GM20000 (cell line): ENCODE results near the gene KIF12.

ENCODE experiments used
- DNase-seq: peaks from one replicate; pipeline ENCODE4 v3.0.0; 2012; ENCODE audit warnings: low spot score
- CTCF ChIP-seq: IDR thresholded peaks from 2 replicates; pipeline ENCODE4 v1.5.1; 2012; ENCODE audit warnings: mild to moderate bottlenecking, control low read depth; ENCODE audit errors: extremely low read depth, missing control alignments

The KIF12 gene

GRCh38 chr9:114115654-114116125 is 16.6 kb upstream of the KIF12 start:
- TF ChIP-seq CTCF, result no peak
- no peak for DNase-seq

GRCh38 chr9:114114364-114114763 is 15.3 kb upstream of the KIF12 start:
- DNase-seq, result no peak
- no peak for TF ChIP-seq CTCF

GRCh38 chr9:114112778-114113584 is 13.9 kb upstream of the KIF12 start:
- TF ChIP-seq CTCF, result no peak
- DNase-seq, result no peak

- DNase-seq, result no peak
- no peak for TF ChIP-seq CTCF
Observed at GRCh38 chr9:114112325-114112724, 13.2 kb upstream of the KIF12 start.

- DNase-seq, result no peak
- no peak for TF ChIP-seq CTCF
Observed at GRCh38 chr9:114110180-114110579, 11.1 kb upstream of the KIF12 start.

GRCh38 chr9:114109124-114109523 is 10.0 kb upstream of the KIF12 start:
- DNase-seq, result no peak
- no peak for TF ChIP-seq CTCF

- DNase-seq, result peak; percentile 78
- peak; percentile 98 for TF ChIP-seq CTCF
Observed at GRCh38 chr9:114108016-114108833, 9.1 kb upstream of the KIF12 start.
